Measurements from ENCODE around the gene BANF2.
"Not testable (repeated sequence)": the region's sequence is repeated elsewhere in the genome, so short reads cannot be mapped to it uniquely, and the experiment has no call there.

The BANF2 gene

DNA sequence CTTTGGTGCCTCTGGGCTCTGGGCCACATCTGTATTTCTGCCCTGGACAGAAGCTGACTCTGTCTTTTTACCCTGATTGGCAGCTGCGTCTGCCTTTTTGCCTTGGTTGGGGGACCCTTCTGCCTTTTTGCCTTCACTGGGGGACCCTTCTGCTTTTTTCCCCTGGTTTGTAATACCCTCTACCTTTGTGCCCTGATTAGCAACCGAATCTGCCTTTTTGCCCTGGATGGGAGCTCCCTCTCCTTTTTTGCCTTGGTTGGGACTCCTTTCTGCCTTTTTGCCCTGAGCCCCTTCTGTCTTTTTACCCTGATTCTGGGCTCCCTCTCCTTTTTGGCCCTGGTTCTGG, 41.1 kb upstream of the BANF2 start:
- Mint-ChIP-seq H3K36me3 (ENCODE audit: insufficient read depth) (peaks cover 8% of the 10 kb centered on the region), H3K4me3 (no peak overlapping the region), H3K27me3 (no peaks in the 10 kb centered on the region), H3K9me3 (no peaks in the 10 kb centered on the region), H3K4me1 (peaks cover 32% of the 10 kb centered on the region), H3K27ac (ENCODE audit: low read depth) (no peak overlapping the region)
- no peak for DNase-seq (ENCODE audit: low spot score in 2 of 2)
- ATAC-seq (replicated peaks; ENCODE audit: extremely low read depth, poor library complexity, severe bottlenecking): no peak

DNA sequence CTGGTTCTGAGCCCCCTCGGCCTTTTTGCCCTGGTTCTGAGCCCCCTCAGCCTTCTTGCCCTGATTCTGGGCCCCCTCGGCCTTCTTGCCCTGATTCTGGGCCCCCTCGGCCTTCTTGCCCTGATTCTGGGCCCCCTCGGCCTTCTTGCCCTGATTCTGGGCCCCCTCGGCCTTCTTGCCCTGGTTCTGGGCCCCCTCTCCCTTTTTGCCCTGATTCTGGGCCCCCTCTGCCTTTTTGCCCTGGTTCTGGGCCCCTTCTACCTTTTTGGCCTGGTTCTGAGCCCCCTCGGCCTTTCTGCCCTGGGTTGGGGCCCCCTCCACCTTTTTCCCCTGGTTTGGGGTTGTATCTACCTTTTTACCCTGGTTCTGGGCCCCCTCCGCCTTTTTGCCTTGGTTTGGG, 40.4 kb upstream of the BANF2 start:
- H3K27ac Mint-ChIP-seq (ENCODE audit: low read depth); H3K4me3 Mint-ChIP-seq; DNase-seq (ENCODE audit: low spot score in 2 of 2); H3K9me3 Mint-ChIP-seq; H3K36me3 Mint-ChIP-seq (ENCODE audit: insufficient read depth); H3K27me3 Mint-ChIP-seq; ATAC-seq (replicated peaks; ENCODE audit: extremely low read depth, poor library complexity, severe bottlenecking): not testable (repeated sequence)
- H3K4me1 Mint-ChIP-seq: peaks cover 39% of the 10 kb centered on the region

DNA sequence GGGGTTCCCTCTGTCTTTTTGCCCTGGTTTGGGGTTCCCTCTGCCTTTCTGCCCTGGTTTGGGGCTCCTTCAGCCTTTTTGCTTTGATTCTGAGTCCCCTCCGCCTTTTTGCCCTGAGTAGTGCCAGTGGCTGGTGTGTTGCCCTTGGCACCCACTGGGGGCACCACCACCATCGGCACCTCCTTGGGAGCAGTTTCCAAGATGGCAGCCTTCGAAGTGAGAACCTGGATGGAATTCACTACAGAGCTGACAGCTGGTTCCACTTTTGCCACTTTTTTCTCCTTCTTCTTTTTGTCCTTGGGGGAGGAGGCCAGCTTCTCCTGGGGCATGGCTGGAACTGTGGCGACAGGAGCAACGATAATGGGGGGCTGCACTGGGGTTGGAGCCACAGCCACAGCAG, 40.0 kb upstream of the BANF2 start:
- peak overlapping the region; percentile 26 for H3K27ac Mint-ChIP-seq (ENCODE audit: low read depth)
- H3K36me3 Mint-ChIP-seq (ENCODE audit: insufficient read depth): peaks cover 6% of the 10 kb centered on the region
- ATAC-seq (replicated peaks; ENCODE audit: extremely low read depth, poor library complexity, severe bottlenecking): no peak
- no peak for DNase-seq (ENCODE audit: low spot score in 2 of 2)
- peaks cover 41% of the 10 kb centered on the region for H3K4me1 Mint-ChIP-seq
- no peaks in the 10 kb centered on the region for H3K27me3 Mint-ChIP-seq
- no peaks in the 10 kb centered on the region for H3K9me3 Mint-ChIP-seq
- H3K4me3 Mint-ChIP-seq: no peak overlapping the region

DNA sequence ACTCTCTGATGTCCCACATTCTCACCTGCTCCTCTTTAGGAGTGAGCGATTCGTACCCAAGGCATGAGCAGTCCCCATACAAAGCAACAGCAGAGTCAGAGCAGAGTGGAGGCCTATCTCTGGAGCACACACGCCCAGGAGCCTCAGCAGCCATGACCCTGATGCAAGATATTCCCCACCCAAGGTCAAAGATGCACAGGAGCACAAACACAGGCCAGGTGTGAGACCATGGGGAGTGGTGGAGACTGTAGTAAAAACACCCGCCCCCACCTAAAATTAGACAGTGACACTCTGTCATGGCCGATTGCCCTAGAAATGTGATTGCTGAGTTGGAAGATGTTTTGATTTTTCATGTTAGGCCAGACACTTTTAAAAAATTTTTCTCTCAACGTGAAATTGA, 39.1 kb upstream of the BANF2 start:
- Mint-ChIP-seq H3K4me1 (peaks cover 48% of the 10 kb centered on the region), H3K36me3 (ENCODE audit: insufficient read depth) (peaks cover 6% of the 10 kb centered on the region), H3K9me3 (no peaks in the 10 kb centered on the region), H3K4me3 (no peak overlapping the region), H3K27ac (ENCODE audit: low read depth) (peak overlapping the region; percentile 26), H3K27me3 (no peaks in the 10 kb centered on the region)
- no peak for DNase-seq (ENCODE audit: low spot score in 2 of 2)
- no peak for ATAC-seq (replicated peaks; ENCODE audit: extremely low read depth, poor library complexity, severe bottlenecking)

DNA sequence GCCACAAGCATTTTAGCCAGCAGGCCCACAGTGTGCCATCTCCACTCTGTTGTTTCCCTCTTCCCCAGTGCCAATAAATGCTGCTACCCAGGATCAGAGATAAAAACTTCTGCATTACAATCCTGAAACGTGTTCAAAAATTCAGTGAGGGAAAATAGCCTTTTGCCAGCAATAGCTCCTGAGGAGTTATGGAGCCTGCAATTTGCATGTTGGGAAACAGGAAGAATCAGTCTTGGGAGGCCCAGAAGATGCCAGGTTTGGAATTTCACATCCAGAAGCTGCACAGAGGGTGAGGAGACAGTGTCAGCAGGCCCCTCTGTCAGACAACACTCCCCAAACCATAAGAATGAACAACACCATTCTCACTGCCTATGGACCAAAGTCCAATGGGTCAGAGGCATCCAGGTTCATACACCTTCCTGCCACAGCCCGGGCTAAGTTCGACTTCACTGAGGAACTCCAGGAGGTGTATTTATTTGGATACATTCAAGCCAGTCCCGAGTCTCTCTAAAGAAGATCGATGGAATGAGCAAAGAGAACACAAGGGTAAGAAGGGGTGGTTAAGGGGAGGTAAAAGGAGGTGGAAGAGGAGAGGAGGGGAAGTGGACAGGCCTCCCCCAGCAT, 38.5 kb upstream of the BANF2 start:
- H3K27ac Mint-ChIP-seq (ENCODE audit: low read depth): peak overlapping the region; percentile 32
- H3K27me3 Mint-ChIP-seq: no peaks in the 10 kb centered on the region
- H3K4me1 Mint-ChIP-seq: peaks cover 53% of the 10 kb centered on the region
- H3K4me3 Mint-ChIP-seq: no peak overlapping the region
- H3K9me3 Mint-ChIP-seq: no peaks in the 10 kb centered on the region
- H3K36me3 Mint-ChIP-seq (ENCODE audit: insufficient read depth): peaks cover 6% of the 10 kb centered on the region
- DNase-seq (ENCODE audit: low spot score in 2 of 2) (no peak), ATAC-seq (replicated peaks; ENCODE audit: extremely low read depth, poor library complexity, severe bottlenecking) (no peak)

DNA sequence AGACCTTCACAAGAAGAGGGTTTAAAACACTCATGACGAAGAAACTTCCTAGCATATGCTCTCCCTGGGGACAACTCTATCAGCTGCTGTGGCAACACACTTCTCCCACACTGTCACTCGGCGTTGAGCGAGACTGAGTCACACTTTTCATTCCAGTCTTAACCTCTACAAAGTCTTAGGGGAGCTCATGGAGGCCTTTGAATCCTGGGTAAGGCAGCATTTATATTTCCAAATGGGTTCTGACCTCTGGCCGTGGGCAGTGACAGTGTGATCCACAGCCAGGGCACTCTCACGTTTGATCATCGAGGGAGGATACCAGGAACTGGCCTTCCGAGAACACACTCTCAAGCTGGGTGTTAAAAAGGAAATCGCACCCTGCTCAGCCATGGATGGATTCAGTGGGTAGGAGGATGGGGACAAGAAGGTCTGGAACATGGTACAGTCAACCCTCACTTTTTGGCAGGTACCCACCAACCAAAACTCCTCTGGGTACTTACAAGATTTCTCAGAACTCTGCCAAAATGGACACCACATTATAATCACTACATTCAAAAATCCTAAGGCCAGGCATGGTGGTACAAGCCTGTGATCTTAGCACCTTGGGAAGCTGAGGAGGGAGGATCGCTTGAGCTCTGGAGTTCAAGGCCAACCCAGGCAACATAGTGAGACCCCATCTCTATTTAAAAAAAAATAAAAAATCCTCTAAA, 37.3 kb upstream of the BANF2 start:
- Mint-ChIP-seq H3K36me3 (ENCODE audit: insufficient read depth) (peaks cover 7% of the 10 kb centered on the region), H3K4me1 (peaks cover 62% of the 10 kb centered on the region), H3K27ac (ENCODE audit: low read depth) (no peak overlapping the region), H3K27me3 (no peaks in the 10 kb centered on the region), H3K9me3 (no peaks in the 10 kb centered on the region), H3K4me3 (no peak overlapping the region)
- DNase-seq (ENCODE audit: low spot score in 2 of 2) (no peak), ATAC-seq (replicated peaks; ENCODE audit: extremely low read depth, poor library complexity, severe bottlenecking) (no peak)

DNA sequence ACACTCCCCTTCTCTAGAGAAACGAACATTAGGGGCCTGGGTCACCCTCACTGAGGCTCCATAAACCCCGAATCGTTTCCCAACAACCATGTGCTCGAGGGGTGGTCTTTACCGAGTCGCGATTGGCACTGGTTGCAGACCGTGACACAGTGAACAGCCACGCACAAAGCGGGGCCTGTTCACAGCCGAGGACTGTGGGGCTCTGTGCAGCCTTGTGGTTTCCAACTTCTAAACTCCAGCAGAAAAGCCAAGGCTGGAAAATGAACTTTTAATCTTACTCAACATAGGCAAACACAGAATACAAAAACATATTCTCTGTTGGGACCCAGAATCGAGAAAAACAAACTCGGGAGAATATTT, 36.7 kb upstream of the BANF2 start:
- no peak for ATAC-seq (replicated peaks; ENCODE audit: extremely low read depth, poor library complexity, severe bottlenecking)
- no peak for DNase-seq (ENCODE audit: low spot score in 2 of 2)
- H3K27ac Mint-ChIP-seq (ENCODE audit: low read depth): no peak overlapping the region
- H3K9me3 Mint-ChIP-seq: no peaks in the 10 kb centered on the region
- peaks cover 7% of the 10 kb centered on the region for H3K36me3 Mint-ChIP-seq (ENCODE audit: insufficient read depth)
- H3K4me3 Mint-ChIP-seq: no peak overlapping the region
- H3K4me1 Mint-ChIP-seq: peaks cover 65% of the 10 kb centered on the region
- H3K27me3 Mint-ChIP-seq: no peaks in the 10 kb centered on the region

DNA sequence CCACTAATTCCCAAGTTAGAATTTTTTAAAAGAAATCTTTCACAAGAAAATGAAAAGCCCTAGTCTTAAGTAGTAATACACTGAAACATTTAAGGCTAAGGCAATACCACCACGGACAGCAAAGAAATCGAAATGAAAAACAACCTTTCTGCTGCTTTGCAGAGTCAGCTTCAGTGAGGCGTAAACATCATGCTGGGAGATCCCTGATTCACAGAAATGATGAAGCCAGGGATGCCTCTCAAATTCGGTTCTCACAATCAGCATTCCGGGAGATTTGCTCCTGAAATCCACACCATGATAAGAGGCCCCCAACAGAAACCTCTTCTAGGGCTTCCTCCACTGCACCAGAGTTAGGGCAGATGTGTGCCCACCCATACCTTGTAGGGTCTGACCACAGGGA, 36.3 kb upstream of the BANF2 start:
- no peak for ATAC-seq (replicated peaks; ENCODE audit: extremely low read depth, poor library complexity, severe bottlenecking)
- no peak for DNase-seq (ENCODE audit: low spot score in 2 of 2)
- no peak overlapping the region for H3K4me3 Mint-ChIP-seq
- H3K36me3 Mint-ChIP-seq (ENCODE audit: insufficient read depth): peaks cover 10% of the 10 kb centered on the region
- peaks cover 70% of the 10 kb centered on the region for H3K4me1 Mint-ChIP-seq
- H3K27me3 Mint-ChIP-seq: no peaks in the 10 kb centered on the region
- H3K27ac Mint-ChIP-seq (ENCODE audit: low read depth): no peak overlapping the region
- H3K9me3 Mint-ChIP-seq: no peaks in the 10 kb centered on the region

DNA sequence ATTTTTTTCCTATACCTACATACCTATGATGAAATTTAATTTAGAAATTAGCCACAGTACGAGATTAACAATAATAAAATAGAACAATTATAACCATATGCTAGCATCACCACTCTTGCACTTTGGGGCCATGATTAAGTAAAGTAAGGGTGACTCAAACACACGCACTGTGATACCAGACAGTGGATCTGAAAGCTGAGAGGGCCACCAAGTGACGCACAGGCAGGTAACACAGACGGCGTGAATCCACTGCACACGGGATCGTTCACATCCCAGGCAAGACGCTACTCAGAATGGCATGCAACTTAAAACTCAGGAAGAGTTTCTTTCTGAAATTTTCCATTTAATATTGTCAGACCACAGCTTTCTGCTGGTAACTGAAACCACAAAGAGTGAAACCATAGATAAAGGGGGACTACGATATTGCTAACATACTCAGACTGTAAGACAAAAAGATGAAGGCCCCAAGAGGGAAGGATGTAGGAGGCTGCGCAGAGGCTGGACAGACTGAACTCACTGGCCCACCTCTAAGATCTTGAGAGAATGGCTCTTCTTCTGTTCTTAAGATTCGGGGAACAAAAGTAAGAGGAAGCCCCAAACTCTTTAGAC, 35.6 kb upstream of the BANF2 start:
- Mint-ChIP-seq H3K4me3 (no peak overlapping the region), H3K27me3 (no peaks in the 10 kb centered on the region), H3K27ac (ENCODE audit: low read depth) (no peak overlapping the region), H3K9me3 (no peaks in the 10 kb centered on the region), H3K36me3 (ENCODE audit: insufficient read depth) (peaks cover 7% of the 10 kb centered on the region), H3K4me1 (peaks cover 70% of the 10 kb centered on the region)
- no peak for ATAC-seq (replicated peaks; ENCODE audit: extremely low read depth, poor library complexity, severe bottlenecking)
- no peak for DNase-seq (ENCODE audit: low spot score in 2 of 2)

DNA sequence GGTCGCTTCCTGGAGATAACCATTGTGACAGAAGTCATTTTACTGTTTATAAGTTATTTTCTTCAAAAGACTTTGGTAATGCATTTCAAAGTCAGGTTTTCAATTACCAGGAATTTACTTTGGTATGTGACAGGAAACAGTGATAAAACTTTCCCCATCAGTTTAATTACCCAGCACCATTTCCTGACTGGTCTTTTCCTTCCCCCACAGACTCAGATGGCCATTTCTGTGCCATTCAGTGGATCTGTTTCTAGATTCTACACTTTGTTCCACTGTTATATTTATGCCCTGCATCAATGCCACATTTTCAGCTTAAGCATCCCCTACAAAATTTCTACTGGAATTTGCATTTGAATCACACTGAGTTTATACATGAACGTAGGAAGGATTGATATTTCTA, 34.0 kb upstream of the BANF2 start:
- Mint-ChIP-seq H3K9me3 (no peaks in the 10 kb centered on the region), H3K4me1 (peaks cover 61% of the 10 kb centered on the region), H3K4me3 (no peak overlapping the region), H3K36me3 (ENCODE audit: insufficient read depth) (peaks cover 5% of the 10 kb centered on the region), H3K27me3 (no peaks in the 10 kb centered on the region), H3K27ac (ENCODE audit: low read depth) (no peak overlapping the region)
- DNase-seq (ENCODE audit: low spot score in 2 of 2): no peak
- no peak for ATAC-seq (replicated peaks; ENCODE audit: extremely low read depth, poor library complexity, severe bottlenecking)

DNA sequence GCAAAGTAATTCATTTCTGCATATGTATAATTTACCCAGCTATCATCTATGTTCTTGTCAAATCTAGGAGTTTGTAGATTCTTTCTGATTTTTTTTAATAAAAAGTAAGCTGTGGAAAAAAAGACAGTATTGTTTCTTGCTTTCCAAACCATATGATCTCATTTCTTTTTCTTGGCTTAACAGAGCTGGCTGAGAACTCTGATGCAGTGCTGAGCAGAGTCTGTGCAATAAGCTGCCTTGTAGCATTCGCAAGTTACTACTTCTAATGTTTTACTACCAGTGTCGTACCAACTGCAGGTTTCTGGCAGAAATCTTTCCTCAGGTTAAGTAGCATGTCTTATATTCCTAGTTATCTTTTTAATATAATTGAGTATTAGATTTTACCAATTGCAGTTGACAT, 33.3 kb upstream of the BANF2 start:
- H3K9me3 Mint-ChIP-seq: no peaks in the 10 kb centered on the region
- H3K4me3 Mint-ChIP-seq: no peak overlapping the region
- no peaks in the 10 kb centered on the region for H3K27me3 Mint-ChIP-seq
- ATAC-seq (replicated peaks; ENCODE audit: extremely low read depth, poor library complexity, severe bottlenecking) (no peak), DNase-seq (ENCODE audit: low spot score in 2 of 2) (no peak)
- H3K4me1 Mint-ChIP-seq: peaks cover 63% of the 10 kb centered on the region
- no peak overlapping the region for H3K27ac Mint-ChIP-seq (ENCODE audit: low read depth)
- peaks cover 5% of the 10 kb centered on the region for H3K36me3 Mint-ChIP-seq (ENCODE audit: insufficient read depth)

DNA sequence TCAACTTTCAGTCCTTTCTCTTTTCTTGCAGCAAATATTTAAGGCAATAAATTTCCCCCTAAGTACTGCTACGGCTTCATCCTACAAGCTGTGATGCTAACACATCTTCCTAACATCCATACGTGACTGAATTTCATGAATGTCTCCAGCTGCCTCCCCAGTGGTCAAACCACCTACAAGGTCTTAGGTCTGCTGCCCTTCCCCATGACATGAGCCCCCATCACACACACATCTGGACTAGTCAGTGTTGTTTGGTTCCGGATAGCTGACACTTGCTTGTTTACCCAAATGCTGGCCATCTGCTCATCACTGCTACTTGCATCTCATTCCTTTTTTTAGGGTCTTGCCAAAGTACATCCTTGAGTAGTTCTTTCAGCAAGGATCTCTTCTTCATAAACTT, 32.3 kb upstream of the BANF2 start:
- Mint-ChIP-seq H3K9me3 (no peaks in the 10 kb centered on the region), H3K27me3 (no peaks in the 10 kb centered on the region), H3K4me3 (no peak overlapping the region), H3K36me3 (ENCODE audit: insufficient read depth) (peaks cover 5% of the 10 kb centered on the region), H3K4me1 (peaks cover 54% of the 10 kb centered on the region), H3K27ac (ENCODE audit: low read depth) (peak overlapping the region; percentile 36)
- DNase-seq (ENCODE audit: low spot score in 2 of 2): no peak
- ATAC-seq (replicated peaks; ENCODE audit: extremely low read depth, poor library complexity, severe bottlenecking): no peak

DNA sequence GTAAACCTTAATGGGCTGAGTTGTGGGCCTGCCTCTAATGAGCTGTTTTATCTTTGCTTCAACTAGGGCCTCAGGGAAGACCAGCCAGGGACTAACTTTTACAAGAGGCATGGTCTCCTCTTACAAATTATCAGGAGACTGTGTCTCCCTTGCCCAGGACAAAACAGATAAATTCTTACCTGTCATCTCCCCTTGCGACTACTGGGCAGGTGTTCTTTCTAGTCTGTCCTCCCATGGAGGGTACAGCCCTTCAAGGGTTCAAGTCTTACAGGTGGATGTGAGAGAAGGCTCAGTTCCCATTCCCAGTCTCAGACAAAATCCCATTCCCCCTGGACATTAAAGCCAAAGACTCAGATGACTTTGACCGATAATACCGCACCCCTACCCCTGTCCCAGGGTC, 31.3 kb upstream of the BANF2 start:
- H3K36me3 Mint-ChIP-seq (ENCODE audit: insufficient read depth): peaks cover 7% of the 10 kb centered on the region
- H3K4me1 Mint-ChIP-seq: peaks cover 55% of the 10 kb centered on the region
- ATAC-seq (replicated peaks; ENCODE audit: extremely low read depth, poor library complexity, severe bottlenecking) (no peak), DNase-seq (ENCODE audit: low spot score in 2 of 2) (no peak)
- H3K4me3 Mint-ChIP-seq: no peak overlapping the region
- H3K27me3 Mint-ChIP-seq: no peaks in the 10 kb centered on the region
- H3K27ac Mint-ChIP-seq (ENCODE audit: low read depth): no peak overlapping the region
- H3K9me3 Mint-ChIP-seq: no peaks in the 10 kb centered on the region
